Stimulated activated CD8-positive, alpha-beta memory T cell treated with anti-CD3 and anti-CD28 coated beads, Interleukin-12 subunit alpha, Interleukin-12 subunit beta, amount 100 ng/mL, for 24 hours (primary cell): ENCODE measurements around the gene NUP50.

Experiments
- DNase-seq: peaks from one replicate; pipeline ENCODE4 v3.0.0-alpha.2; 2020; ENCODE audit errors: extremely low read depth

The NUP50 gene

DNA sequence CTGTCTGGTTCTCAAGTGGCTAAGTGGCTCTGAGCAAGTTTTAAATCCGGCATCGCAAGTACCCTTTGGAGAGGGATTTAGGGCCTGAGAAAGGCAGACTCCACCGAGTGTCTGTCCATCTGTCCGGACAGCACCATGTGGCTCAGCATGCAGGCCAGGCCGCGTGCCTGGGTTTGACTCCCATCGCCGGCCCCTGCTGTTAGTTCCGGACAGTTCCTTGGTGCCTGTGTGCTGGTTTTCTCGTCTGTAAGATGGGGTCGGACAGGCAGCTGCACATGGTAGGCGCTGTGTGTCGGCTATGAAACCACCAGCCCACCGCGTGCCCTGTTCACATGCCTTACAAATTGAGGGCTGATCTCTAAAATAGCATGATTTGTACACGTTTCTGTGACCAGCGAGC lies 31.0 kb downstream of the NUP50 start:
- DNase-seq: no peak

DNA sequence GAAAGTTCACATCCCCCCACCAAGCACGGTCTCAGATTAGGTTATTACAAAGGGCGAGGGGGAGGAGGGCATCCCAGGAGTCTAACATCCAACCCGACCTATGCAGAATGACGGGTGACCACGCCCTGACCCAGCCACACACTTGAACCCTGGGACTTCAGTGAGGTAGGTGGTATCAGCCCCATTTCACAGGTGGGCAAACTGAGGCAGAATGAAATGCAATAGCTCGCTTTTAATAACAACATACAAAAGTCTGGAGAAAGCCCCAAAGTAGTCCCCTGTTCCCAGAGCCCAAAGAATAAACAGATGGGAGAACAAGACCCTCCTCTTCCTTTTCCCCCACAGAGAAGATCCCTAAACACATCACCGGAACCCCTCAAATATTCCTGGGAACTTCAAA lies 31.9 kb downstream of the NUP50 start:
- DNase-seq: no peak

DNA sequence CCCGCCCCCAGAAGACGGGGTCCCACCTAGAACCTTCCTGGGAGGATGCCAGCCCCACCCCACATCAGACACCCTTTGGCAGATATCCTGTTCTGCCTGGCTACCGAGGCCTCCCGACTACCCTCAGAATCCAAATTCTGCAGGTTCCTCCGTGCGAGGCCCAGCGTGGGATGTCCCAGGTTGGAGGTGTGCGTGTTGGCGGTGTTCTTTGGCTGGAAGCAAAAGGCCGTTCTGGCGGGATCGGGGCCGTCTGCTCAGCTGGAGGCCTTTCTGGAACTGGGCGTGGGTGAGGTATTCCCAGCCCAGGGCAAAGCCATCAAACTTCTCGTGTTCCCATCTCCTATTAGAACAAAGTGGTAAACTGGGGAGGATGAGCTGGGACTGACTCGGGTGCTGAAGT lies 32.6 kb downstream of the NUP50 start:
- DNase-seq: no peak

DNA sequence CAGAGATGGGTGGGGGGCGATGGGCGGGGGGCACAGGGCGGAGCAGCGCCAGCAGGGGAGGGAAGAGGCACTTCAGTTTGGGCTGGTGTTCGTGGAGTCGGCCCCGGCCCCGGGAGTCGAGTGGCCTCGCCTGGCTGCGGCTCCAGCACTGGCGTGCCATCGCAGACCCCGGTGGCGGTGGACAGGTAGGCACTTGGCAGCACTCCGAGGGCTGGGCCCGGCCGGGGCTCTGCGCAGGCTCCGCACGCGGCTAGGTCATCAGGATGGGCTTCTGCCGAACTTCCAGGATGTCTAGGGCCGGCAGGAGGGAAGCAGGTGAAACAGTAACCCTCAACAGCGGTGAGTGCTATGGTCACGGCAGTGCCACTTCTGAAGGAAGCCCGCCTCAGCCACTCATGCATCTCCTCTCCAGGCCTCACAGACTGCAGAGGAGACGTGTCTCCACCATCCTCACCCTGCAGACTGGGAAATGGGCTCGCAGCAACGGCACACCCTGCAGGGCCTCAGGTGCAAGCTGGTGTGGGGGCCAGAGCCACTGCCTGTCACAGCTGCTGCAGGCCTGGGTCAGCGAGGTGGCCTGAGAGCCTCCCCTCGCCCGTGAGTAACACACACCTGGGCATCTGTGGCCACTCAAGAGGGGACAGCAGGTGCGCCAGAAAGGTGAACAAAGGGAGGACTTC lies 33.3 kb downstream of the NUP50 start:
- DNase-seq: no peak

DNA sequence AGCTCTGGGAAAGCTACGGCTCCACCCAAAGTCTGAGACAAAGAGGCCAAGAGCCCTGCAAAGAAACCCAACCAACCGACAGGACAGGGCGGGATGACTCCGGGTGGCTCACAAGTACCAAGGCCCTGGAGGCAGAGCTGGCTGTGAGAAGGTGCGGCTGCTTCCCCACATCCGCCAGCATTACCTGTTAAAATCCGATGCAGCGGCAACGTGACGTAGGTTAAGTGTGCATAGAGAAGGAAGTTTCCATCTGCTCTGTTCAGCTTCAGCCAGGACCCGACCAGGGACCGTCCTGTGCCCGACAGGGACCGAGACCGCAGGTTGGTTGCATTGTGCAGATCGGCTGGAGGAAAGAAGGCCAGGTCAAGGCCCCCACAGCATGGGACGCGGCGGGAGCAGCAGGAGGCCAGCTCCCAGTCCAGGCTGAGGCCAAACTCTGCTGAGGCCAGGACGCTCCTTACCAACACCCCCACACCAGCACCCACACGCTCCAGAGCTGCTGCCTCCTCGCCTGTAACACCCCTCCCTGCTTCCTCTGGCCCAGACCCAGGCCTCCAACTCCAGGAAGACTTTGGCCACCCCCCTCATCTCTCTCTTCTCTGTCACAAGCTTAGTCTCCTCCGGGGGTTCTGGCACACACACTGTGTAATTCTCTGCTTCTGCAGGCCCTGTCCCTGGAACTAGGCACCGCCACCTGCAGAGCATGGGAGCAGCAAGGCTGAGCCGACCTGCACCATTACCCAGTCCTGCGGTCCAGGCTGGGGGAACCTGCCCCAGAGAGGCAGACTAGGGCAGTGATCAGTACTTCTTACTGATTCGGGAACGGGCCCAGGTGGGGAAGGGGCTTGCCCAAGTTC lies 34.1 kb downstream of the NUP50 start:
- DNase-seq: no peak

DNA sequence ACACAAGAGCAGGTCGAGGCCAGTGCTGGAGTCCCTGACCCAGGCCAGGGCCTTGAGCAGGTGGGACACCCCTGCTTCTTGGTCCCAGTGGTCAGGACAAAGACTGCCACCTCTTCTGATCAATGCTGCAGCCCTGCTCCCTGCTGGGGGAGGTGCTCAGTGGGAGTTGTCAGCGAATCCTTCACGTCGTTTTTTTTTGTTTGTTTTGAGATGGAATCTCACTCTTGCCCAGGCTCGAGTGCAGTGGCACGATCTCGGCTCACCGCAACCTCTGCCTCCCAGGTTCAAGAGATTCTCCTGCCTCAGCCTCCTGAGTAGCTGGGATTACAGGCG lies 34.7 kb downstream of the NUP50 start:
- no peak for DNase-seq

DNA sequence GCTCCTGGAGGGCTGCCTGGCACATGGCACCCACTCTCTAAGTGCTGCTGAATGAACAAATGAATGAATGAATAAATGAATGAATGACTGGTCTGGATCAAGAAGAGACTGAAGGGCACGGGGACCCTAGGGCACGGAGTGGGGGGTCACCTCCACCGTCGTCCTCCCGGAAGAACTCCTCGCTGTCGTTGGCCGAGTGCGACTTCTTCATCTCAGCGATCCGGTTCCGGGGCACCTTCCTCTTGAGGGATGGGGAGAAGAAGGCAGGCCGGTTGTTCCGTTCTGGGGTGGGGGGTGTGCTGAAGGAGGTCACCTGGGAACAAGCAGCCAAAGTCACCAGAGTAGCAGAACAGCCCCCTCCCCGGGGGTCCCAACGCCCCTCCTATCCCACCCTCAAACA lies 36.0 kb downstream of the NUP50 start:
- DNase-seq: no peak

DNA sequence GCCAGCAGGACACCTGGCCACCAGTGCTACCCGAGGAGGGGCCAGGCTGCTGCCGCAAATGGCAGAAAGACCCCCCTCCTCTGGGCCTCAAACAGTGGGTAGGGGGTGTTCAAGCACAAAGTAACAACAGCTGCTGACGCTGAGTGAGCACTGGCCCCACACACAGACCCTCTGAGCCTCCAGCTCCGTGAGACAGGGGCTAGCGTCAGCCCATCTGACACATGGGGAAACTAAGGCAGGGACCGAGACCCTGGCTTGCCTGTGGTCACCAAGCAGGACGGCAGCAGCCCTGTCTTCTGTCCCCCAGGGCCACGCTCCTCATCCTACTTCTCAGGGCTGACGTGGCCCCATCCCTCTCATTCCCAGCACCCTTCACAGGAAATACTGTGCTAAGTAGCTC lies 36.5 kb downstream of the NUP50 start:
- no peak for DNase-seq

DNA sequence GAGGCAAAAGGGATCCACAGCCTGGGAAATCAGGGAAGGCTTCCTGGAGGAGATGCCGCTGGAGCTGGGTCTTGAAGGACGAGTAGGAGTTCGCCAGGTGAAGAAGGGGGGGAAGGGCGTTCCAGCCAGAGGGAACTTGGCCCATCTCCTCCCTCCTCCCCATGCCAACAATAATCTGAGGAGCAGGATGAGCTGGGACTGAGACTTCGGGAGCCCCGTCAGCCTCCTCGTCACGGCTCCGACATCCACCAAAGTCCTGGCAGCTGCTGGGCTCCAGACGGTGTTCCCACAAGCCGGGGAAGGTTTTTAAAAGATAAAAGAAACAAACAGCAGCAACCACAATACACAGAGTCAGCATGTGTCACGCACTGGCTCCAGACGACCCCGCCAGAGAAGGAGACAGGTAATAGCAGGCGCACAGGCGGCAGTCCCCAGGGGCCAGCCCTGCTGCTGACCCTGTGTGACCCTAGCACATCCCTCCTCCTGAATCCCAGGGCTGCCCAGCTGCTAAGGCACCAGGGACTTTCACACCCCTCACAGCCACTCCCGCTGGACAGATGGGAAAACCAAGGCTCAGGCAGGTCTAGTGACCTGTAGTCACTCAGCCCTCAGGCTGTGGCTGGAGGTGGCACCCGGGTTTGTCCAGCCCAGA lies 37.3 kb downstream of the NUP50 start:
- DNase-seq: no peak

DNA sequence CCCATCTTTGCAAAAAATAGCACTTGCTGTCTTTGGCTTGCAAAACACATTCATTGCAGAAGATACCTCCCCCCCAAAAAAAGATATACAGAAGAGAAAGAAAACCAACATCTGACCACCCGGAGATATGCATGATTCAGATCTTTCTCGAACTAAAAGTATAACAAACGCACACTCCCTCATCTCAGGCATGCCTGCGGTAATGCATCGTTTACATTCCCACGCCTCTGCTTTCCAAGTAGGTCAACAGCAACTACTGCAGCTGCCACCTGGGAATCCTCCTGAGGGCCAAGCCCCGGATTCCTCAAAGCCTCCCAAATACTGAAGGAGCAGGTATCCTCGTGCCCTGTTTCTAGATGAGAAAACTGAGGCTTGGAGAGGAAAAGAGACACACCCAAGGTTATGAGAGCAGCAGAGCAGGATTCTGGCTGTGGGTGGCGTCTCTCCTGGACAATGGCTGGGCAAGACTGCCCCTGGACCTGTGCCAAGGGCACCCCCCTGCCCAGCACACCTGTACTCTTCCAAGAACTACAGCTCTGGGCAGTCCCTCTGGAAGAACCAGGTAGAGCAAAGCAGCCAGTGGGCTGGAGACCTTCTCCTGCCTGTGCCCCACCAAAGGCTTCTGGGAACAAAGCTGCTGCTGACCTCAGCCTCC lies 38.1 kb downstream of the NUP50 start:
- DNase-seq: no peak

DNA sequence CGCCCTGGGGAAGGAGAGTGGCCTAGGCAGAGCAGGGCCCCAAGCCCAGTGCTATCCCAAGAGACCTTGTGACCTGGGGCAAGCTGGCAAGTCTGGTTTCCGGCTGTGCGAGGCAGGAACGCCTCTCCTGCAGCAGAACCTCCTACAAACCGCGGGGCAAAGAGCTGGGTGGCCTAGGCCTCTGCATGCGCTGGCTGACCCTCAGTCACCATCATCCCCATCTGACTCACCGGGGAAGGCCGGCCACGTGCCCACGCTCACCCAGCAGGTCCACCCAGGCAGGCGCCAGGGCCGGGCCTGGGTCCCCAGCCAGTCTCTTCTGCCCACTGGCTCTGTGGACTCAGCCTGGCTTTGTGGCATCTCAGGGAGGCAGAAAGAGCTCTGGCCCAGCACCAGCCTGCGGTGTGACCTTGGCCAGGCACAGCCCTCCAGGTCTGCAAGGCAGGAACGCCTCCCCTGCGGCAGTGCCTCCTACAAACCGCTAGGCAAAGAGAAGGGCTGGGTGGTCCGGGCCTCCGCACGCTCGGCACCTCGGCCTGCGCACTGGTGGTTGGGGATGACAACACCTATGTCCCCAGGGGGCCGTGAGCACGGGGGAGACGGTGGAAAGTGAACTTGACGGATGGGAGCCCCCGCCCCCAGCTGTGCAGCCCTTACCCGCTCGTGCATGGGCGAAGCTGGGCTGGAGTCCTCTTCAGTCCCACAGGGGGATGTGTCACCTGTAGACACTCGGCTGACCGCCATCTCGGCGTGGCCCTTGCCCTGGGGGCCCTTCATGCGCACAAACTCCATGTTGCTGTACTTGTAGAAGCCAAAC lies 38.8 kb downstream of the NUP50 start:
- no peak for DNase-seq

DNA sequence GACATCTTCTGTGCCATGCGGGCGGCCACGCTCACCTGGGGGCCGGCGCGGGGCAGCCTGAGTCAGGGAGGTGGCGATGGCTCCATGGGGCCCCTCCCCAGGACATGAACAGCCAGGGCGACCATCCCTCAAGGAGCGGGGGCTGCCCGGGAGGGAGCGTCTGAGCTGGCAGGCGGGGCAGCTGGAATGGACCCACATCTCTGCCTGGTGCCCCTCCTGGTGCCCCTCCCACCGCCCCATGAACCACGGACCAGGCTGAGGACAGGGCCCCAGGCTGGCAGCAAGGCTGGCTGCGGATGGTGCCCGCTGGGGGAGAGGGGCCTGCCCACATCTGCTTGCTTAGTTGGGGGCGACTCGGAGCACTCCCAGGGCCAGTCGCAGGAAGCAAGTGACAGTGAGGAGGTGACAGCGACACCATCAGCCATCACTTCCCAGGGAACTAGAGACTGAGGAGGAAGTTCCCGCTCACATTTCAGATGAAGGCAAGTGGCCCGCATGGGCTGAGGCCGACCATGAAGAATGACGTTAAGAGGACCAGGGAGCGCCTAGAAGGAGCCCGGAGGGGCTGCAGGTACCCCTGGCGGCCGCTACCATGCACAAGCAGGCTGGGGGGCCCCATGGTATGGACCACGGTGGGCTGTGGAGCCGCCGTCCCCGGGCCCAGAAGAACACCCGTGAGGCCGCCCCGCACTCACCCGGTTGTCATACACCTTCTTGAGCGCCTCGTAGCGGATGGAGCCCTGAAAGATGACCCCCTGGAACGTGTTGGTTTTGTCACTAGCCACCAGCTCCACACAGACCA lies 39.6 kb downstream of the NUP50 start:
- no peak for DNase-seq

DNA sequence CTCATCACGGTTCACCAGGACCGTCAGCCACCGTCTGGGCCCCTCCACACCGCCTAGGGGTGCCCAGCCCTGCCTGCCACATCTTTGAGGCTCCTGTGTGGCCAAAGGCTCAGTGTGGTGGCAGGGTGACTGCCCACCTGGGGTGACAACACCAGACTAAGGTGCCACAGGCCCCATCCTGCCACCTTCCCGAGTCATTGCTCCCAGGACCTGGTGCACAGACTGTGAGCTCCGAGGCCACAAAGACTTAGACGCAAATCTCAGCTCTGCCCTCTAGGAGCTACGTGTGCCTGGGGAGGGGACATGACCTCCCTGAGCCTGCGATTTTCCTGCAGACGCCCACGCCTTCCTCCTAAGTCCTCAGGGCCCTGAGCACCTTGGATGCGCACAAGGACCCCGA lies 40.5 kb downstream of the NUP50 start:
- DNase-seq: no peak

DNA sequence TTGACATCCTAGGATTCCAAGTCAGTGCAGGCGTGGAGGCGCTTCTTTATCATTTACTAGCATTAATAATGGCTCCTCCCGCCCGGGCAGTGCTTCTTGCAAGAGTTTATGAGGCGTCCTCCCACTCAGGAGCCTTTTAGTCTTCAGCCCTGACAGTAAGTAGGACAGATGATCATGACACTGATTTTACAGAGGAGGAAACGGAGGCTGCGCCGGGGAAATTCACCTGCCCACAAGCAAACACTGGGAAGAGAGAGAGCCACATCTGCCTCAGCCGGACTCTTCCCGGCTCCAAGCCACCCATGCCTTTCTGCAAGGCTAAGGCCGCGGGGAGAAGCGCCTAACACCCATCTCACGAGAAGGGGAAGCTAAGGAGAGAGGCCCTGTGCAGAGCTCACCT lies 41.1 kb downstream of the NUP50 start:
- DNase-seq: no peak

DNA sequence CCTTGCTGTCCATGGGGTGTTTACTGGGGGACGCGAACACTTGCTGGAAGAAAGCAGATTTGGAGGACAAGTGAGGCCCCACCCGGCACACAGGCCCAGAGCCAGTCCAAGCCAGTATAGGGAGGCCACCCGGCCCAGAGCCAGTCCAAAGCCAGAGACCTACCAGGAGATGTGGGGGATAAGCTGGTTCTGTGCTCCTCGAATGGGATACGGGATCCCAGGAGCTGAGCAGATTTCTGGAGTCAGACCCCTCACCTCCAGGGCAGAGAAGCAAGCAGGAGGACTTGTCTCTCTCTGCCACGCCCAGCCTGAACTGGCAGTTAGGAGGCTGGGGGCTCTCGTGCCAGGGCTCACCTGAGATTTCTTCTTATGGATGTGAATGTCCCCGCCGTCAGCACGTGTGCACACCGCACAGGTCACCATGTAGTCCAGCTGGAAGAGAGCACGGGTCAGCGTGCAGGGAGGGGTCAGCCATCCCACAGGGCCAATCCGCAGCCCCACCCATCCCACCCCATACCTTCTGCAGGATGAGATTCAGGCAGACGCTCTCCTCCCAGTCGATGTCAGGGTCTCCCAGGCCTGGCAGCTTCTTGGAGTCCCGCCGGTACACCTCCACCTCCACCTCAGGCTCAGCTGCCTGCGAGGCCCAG lies 41.7 kb downstream of the NUP50 start:
- DNase-seq: no peak

DNA sequence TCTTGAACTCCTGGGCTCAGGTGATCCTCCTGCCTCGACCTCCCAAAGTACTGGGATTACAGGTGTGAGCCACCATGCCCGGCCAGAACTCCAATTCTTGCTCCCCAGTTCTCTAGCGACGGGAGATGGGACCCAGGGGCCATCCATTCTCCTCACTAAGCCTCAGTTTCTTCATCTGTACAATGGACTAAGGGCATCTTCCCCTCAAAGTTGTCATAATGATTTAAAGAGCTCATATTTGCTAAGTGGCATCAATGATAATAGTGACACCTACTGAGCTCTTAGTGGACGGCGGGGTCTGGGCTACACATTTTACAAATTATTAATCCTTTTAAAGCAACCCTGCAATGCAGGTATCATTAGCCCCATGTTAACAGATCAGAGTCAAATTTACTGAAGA lies 42.5 kb downstream of the NUP50 start:
- DNase-seq: no peak

DNA sequence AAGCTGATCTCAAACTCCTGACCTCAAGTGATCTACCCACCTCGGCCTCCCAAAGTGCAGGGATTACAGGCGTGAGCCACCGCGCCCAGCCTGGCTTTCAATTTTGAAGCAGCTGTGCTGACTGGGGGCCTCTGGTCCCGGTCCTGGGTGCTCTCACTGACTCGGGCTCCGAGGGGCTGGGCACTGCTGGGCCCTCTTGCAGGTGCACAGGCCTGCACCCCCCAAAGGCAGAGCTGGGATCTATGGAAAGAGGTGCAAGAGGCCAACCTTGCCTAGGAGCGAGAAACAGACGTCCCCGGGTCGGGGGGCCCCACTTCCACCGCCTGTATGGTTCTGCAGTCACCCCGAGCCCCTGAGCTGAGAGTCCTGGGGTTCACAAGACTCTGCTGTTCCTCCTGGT lies 43.8 kb downstream of the NUP50 start:
- DNase-seq: no peak

DNA sequence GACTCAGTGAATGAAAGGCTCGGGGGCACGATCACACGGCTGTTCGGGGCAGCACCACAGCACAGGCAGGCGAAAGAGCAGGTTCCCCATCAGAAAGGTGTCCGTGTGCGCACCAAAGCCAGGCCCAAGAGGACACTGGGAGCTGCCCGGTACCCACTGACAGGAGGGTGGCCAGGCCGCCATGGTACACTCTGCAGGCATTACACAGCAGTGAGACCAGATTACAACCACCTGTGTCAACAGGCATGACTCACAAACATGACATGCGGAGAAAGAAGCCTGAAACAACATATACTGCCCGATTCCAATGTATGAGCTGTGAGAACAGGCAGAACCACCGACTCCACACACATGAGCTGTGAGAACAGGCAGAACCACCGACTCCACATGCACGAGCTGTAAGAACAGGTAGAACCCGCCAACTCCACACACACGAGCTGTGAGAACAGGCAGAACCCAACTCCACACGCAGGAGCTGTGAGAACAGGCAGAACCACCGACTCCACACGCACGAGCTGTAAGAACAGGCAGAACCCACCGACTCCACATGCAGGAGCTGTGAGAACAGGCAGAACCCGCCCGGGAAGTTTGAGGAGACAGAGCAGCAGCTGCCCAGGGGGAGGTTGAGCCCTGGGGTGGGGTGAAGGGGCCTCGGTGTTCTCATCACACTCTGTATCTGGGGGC lies 44.4 kb downstream of the NUP50 start:
- DNase-seq: no peak

DNA sequence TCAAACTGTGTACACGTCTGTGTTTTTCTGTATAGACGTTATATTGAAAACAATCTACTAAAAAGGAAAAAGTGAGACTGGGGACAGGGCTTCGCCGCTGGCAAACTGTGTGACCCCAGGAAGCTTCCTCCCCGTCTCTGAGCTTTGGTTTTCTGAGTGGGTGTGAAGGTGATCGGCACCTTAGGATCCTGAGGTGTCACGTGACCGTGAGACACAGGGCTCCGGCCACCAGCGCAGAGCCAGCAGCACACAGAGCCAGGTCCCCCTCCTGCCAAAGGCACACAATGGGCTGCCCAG lies 44.9 kb downstream of the NUP50 start:
- no peak for DNase-seq
